GM23248 (cell line): ENCODE measurements around the gene FAM114A2.

Experiments used
- EZH2 ChIP-seq: fragments of 200-600 bp; sonication (generic); IDR thresholded peaks from 2 replicates; pipeline ENCODE4 v1.6.1; 2018; ENCODE audit warnings: antibody characterized with exemption, mild to moderate bottlenecking; ENCODE audit not compliant: insufficient read depth, poor library complexity, severe bottlenecking
- EZH2phosphoT487 ChIP-seq: fragments of 200-600 bp; sonication (generic); IDR thresholded peaks from 2 replicates; pipeline ENCODE4 v1.6.1; 2018; ENCODE audit warnings: antibody characterized with exemption, moderate library complexity, mild to moderate bottlenecking, low read depth; ENCODE audit not compliant: insufficient read depth

GRCh38 chr5:154015071-154015693, 23.5 kb downstream of the FAM114A2 start:
- TF ChIP-seq EZH2phosphoT487, result no peak
- no peak for TF ChIP-seq EZH2
